HL-60 (cell line): ENCODE measurements around the gene ARRDC5.

Source experiments
- POLR2AphosphoS5 ChIP-seq: IDR thresholded peaks from 2 replicates; pipeline ENCODE4 v1.6.1; 2012; ENCODE audit warnings: low read depth
- TF ChIP-seq, protein P1 (sequence below): IDR thresholded peaks from one replicate; pipeline ENCODE4 v1.5.1; 2011; ENCODE audit warnings: low read length, control low read depth, inconsistent platforms; ENCODE audit not compliant: insufficient read depth

DNA sequence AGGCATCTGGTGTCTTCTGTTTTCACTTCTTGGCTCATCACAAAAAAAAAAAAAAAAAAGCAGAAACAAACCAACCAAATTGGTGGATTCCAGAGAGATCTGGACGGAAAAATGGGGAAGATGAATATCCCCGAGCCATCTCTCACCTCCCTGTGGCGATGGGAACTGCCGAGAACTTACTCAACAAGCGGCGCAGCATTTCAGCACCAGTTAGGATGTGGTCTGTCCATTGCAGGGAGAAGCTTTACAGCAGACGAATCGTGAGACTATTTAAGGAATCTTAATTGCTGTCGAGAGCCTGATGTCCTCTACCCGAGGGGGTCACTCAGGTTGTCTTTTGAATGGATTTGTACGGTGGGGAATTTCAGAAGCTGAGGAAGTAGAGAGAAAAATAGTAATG lies 49.0 kb upstream of the ARRDC5 start:
- TF ChIP-seq, protein P1, sequence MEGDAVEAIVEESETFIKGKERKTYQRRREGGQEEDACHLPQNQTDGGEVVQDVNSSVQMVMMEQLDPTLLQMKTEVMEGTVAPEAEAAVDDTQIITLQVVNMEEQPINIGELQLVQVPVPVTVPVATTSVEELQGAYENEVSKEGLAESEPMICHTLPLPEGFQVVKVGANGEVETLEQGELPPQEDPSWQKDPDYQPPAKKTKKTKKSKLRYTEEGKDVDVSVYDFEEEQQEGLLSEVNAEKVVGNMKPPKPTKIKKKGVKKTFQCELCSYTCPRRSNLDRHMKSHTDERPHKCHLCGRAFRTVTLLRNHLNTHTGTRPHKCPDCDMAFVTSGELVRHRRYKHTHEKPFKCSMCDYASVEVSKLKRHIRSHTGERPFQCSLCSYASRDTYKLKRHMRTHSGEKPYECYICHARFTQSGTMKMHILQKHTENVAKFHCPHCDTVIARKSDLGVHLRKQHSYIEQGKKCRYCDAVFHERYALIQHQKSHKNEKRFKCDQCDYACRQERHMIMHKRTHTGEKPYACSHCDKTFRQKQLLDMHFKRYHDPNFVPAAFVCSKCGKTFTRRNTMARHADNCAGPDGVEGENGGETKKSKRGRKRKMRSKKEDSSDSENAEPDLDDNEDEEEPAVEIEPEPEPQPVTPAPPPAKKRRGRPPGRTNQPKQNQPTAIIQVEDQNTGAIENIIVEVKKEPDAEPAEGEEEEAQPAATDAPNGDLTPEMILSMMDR: no peak
- TF ChIP-seq POLR2AphosphoS5: no peak
